Measurements from ENCODE around the gene APOC3. TPM values are rescaled to one million over a fixed set of nuclear protein-coding genes. Genes with fewer than 3 reads are reported as not detected.

The APOC3 gene
- total and polyA plus RNA-seq, 2 of the 4 experiments (the other 2 are of a cell fraction), result not detected

GRCh38 chr11:116847612-116848011 lies 17.9 kb downstream of the APOC3 start:
- TF ChIP-seq CHD1 (IDR thresholded peaks at IDR 0.05; ENCODE audit: low read depth, low read length) (no peak), CEBPB (IDR thresholded peaks at IDR 0.05; ENCODE audit: low read depth, low read length) (no peak), USF2 (IDR thresholded peaks at IDR 0.05; ENCODE audit: low read depth, low read length) (no peak), POLR2A (IDR thresholded peaks at IDR 0.05; ENCODE audit: low read depth, low read length) (no peak), BHLHE40 (IDR thresholded peaks at IDR 0.05; ENCODE audit: low read depth, low read length) (no peak), ELK1 (IDR thresholded peaks at IDR 0.05; ENCODE audit: borderline replicate concordance, low read depth, low read length) (no peak), FOS (IDR thresholded peaks at IDR 0.05; ENCODE audit: low read depth, low read length) (no peak), RCOR1 (IDR thresholded peaks at IDR 0.05; ENCODE audit: insufficient replicate concordance, low read length) (no peak), MAZ (IDR thresholded peaks at IDR 0.05; ENCODE audit: borderline replicate concordance, low read depth, low read length) (no peak), CTCF (conservative IDR thresholded peaks at IDR 0.05; ENCODE audit: low read depth, low read length) (no peak), MXI1 (IDR thresholded peaks at IDR 0.05; ENCODE audit: borderline replicate concordance, low read depth, low read length) (no peak), MAFK (IDR thresholded peaks at IDR 0.05; ENCODE audit: low read depth, low read length) (no peak), NFE2L2 (IDR thresholded peaks at IDR 0.05; ENCODE audit: low read depth, low read length) (no peak), RAD21 (IDR thresholded peaks at IDR 0.05; ENCODE audit: low read length) (no peak), RFX5 (IDR thresholded peaks at IDR 0.05; ENCODE audit: low read depth, low read length) (no peak), SMC3 (IDR thresholded peaks at IDR 0.05; ENCODE audit: low read depth, low read length) (no peak)
- no peak overlapping the region for H4K91ac ChIP-seq (ENCODE audit: insufficient read depth, low read depth, low read length)
- H2AFZ ChIP-seq (replicated peaks; ENCODE audit: low read length, poor library complexity), result no peak overlapping the region
- peaks cover 8% of the 10 kb centered on the region for H3K9me1 ChIP-seq (ENCODE audit: insufficient read depth, low read length)
- peaks cover 6 to 14% of the 10 kb centered on the region in 2 experiments; a peak in 2 of 4 replicates for H3K79me1 ChIP-seq (ENCODE audit: low read depth in 1 of 2, low read length in 2 of 2)
- H2AK5ac ChIP-seq (ENCODE audit: low read depth, low read length), result no peak overlapping the region
- no peak overlapping the region for H3K56ac ChIP-seq (ENCODE audit: extremely low read depth, insufficient read depth, low read length)
- no peak overlapping the region for H3K14ac ChIP-seq (replicated peaks; ENCODE audit: low read depth, low read length)
- no peaks in the 10 kb centered on the region for H3K27me3 ChIP-seq (ENCODE audit: control insufficient read depth, insufficient read depth, low read length)
- H3K23ac ChIP-seq (ENCODE audit: low read depth, low read length), result no peak overlapping the region
- intact Hi-C loops (cut with micrococcal nuclease) (no loop called here), dilution Hi-C loops (cut with HindIII; ENCODE audit: low sequenced_read_pairs, unreplicated experiment) (no loop called here), in situ Hi-C loops (cut with MboI; ENCODE audit: low sequenced_read_pairs) (no loop called here)
- H4K5ac ChIP-seq (ENCODE audit: low read depth, low read length), result no peak overlapping the region
- CTCF ChIA-PET, result interaction anchor here (1.2 to 2.1 kb wide), 2 partner anchors 12 to 105 kb away, joined by 3 to 6 read pairs; no protein-coding TSS in a partner anchor
- peaks cover 4% of the 10 kb centered on the region; the same call in 1 of the 2 replicates for H4K20me1 ChIP-seq (ENCODE audit: insufficient read depth, low read length)
- no peak overlapping the region for H2BK120ac ChIP-seq (ENCODE audit: low read depth, low read length)
- H3K4ac ChIP-seq (ENCODE audit: low read depth, low read length), result no peak overlapping the region
- H3K4me3 ChIP-seq (ENCODE audit: insufficient read depth, low read depth, low read length), result no peak overlapping the region
- BruUV-seq (replicated peaks), result no TSS peak
- no peak overlapping the region for H3K4me2 ChIP-seq (ENCODE audit: low read depth, low read length)
- POLR2A ChIA-PET (ENCODE audit: unreplicated experiment), result no interaction called here
- WGBS, 2 experiments (ENCODE audit: extremely low coverage in 2 of 2, insufficient read length in 1 of 2), result 80% methylated on average over 1 of the region's 4 CpGs; no CpG with 5 or more reads in 1 of the 2 experiments
- H3K18ac ChIP-seq (ENCODE audit: low read depth, low read length), result no peak overlapping the region
- no peak overlapping the region for H2BK20ac ChIP-seq (ENCODE audit: low read depth, low read length)
- no peak overlapping the region for H2BK15ac ChIP-seq (ENCODE audit: low read depth, low read length)
- no peak overlapping the region for H3K9ac ChIP-seq (ENCODE audit: low read depth, low read length)
- H2AK9ac ChIP-seq (replicated peaks; ENCODE audit: low read depth, low read length, poor library complexity), result no peak overlapping the region
- H3K36me3 ChIP-seq (ENCODE audit: control insufficient read depth, insufficient read depth, low read length), result peaks cover 42% of the 10 kb centered on the region
- H2BK5ac ChIP-seq (ENCODE audit: low read depth, low read length, poor library complexity, severe bottlenecking), result no peak overlapping the region
- ATAC-seq (ENCODE audit: low read depth) (no peak), DNase-seq (no peak)
- peaks cover 7% of the 10 kb centered on the region for H3K4me1 ChIP-seq (ENCODE audit: control insufficient read depth, insufficient read depth, low read length)
- H3K27ac ChIP-seq (ENCODE audit: insufficient read depth, low read length), result no peak overlapping the region
- H4K8ac ChIP-seq (ENCODE audit: low read depth in 2 of 2, low read length in 2 of 2), result no peak overlapping the region
- no peaks in the 10 kb centered on the region for H3K9me3 ChIP-seq (ENCODE audit: control insufficient read depth, insufficient read depth, low read length)
